HEK293 (cell line): ENCODE data around the gene TMOD2.

Experiments
- CTCF ChIP-seq: fragments of 450-650 bp; formaldehyde crosslinking; IDR thresholded peaks from 2 replicates; pipeline ENCODE4 v1.5.1; 2016; ENCODE audit warnings: missing biosample characterization, missing genetic modification characterization
- ELK4 ChIP-seq: IDR thresholded peaks from 2 replicates; pipeline ENCODE4 v1.6.1; 2011; ENCODE audit warnings: mild to moderate bottlenecking, low read depth, low read length, borderline replicate concordance
- PATZ1 ChIP-seq: fragments of 450-650 bp; formaldehyde crosslinking; IDR thresholded peaks from 2 replicates; pipeline ENCODE4 v1.5.1; 2016; ENCODE audit warnings: missing biosample characterization, missing genetic modification characterization
- REST ChIP-seq: fragments of 450-650 bp; formaldehyde crosslinking; IDR thresholded peaks from 2 replicates; pipeline ENCODE4 v1.5.1; 2016; ENCODE audit warnings: missing biosample characterization, missing genetic modification characterization
- TCF7L2 ChIP-seq: IDR thresholded peaks from 2 replicates; pipeline ENCODE4 v1.6.1; 2011; ENCODE audit warnings: low read depth, mild to moderate bottlenecking, inconsistent platforms, low read length, moderate library complexity, borderline replicate concordance
- YY2 ChIP-seq: fragments of 450-650 bp; formaldehyde crosslinking; IDR thresholded peaks from 2 replicates; pipeline ENCODE4 v1.5.1; 2016; ENCODE audit warnings: missing biosample characterization, missing genetic modification characterization
- ZEB2 ChIP-seq: fragments of 450-650 bp; formaldehyde crosslinking; IDR thresholded peaks from 2 replicates; pipeline ENCODE4 v1.5.1; 2016; ENCODE audit warnings: missing biosample characterization, missing genetic modification characterization
- ZNF214 ChIP-seq: fragments of 450-650 bp; formaldehyde crosslinking; IDR thresholded peaks from 2 replicates; pipeline ENCODE4 v1.5.1; 2017; ENCODE audit warnings: missing biosample characterization, mild to moderate bottlenecking, missing genetic modification characterization, borderline replicate concordance
- ZNF239 ChIP-seq: fragments of 450-650 bp; formaldehyde crosslinking; IDR thresholded peaks from 2 replicates; pipeline ENCODE4 v1.5.1; 2016; ENCODE audit warnings: missing biosample characterization, missing genetic modification characterization
- ZNF354C ChIP-seq: fragments of 450-650 bp; formaldehyde crosslinking; IDR thresholded peaks from 2 replicates; pipeline ENCODE4 v1.5.1; 2016; ENCODE audit warnings: missing biosample characterization, missing genetic modification characterization, low read depth, borderline replicate concordance
- ZNF629 ChIP-seq: fragments of 450-650 bp; formaldehyde crosslinking; IDR thresholded peaks from 2 replicates; pipeline ENCODE4 v1.5.1; 2017; ENCODE audit warnings: missing biosample characterization, missing genetic modification characterization
- ZSCAN30 ChIP-seq: fragments of 450-650 bp; IDR thresholded peaks from 2 replicates; pipeline ENCODE4 v1.5.1; 2018; ENCODE audit warnings: missing biosample characterization, mild to moderate bottlenecking, missing genetic modification characterization, moderate library complexity

- TF ChIP-seq YY2 (tag by site-specific recombination) (no peak), ZNF214 (tag by site-specific recombination) (no peak), CTCF (no peak), ZNF354C (tag by site-specific recombination) (no peak), ZNF629 (no peak), ZNF239 (tag by site-specific recombination) (no peak), REST (no peak), PATZ1 (tag by site-specific recombination) (no peak), ZEB2 (no peak), ELK4 (no peak), TCF7L2 (no peak), ZSCAN30 (tag by site-specific recombination) (no peak)
These were observed 19.5 kb downstream of the TMOD2 start for GRCh38 chr15:51770902-51771301.
